Posterior cingulate gyrus (tissue), 11 donors: ENCODE measurements around the gene IFRD2.
"Not testable (repeated sequence)": the region's sequence is repeated elsewhere in the genome, so short reads cannot be mapped to it uniquely, and the experiment has no call there.

ENCODE experiments used
- DNase-seq, 10 donors: peaks; one replicate each; pipeline versions ENCODE4 v3.0.0 to v3.0.0-alpha.2; 2020 to 2021; ENCODE audit warnings: mixed read lengths in 3 of 10
- intact Hi-C: fragments of 100-400 bp; cut with DNase I; formaldehyde crosslinking; loops from one replicate; pipeline ENCODE4 v1.15.1; 2023

Gene IFRD2

GRCh38 chr3:50260027-50260941 lies 31.9 kb downstream of the IFRD2 start:
- DNase-seq, result peak; percentile 91 to 99 (median 94)
- intact Hi-C loops, result loop anchor here (1.0 kb wide), 1 partner anchor 12 kb away; no protein-coding TSS in a partner anchor

- intact Hi-C loops, result loop anchor here (1.0 kb wide), 1 partner anchor 13 kb away; no protein-coding TSS in a partner anchor
- DNase-seq, result peak in 2 of 10 donors; percentile 21 to 85
Measured at GRCh38 chr3:50259432-50260026, 32.7 kb downstream of the IFRD2 start.

GRCh38 chr3:50258979-50259378 lies 33.2 kb downstream of the IFRD2 start:
- intact Hi-C loops, result no loop called here
- DNase-seq, result peak in 2 of 10 donors; percentile 22 to 86

GRCh38 chr3:50258029-50258680 lies 34.1 kb downstream of the IFRD2 start:
- intact Hi-C loops, result no loop called here
- DNase-seq, result peak in 2 of 10 donors; percentile 27 to 83

DNA sequence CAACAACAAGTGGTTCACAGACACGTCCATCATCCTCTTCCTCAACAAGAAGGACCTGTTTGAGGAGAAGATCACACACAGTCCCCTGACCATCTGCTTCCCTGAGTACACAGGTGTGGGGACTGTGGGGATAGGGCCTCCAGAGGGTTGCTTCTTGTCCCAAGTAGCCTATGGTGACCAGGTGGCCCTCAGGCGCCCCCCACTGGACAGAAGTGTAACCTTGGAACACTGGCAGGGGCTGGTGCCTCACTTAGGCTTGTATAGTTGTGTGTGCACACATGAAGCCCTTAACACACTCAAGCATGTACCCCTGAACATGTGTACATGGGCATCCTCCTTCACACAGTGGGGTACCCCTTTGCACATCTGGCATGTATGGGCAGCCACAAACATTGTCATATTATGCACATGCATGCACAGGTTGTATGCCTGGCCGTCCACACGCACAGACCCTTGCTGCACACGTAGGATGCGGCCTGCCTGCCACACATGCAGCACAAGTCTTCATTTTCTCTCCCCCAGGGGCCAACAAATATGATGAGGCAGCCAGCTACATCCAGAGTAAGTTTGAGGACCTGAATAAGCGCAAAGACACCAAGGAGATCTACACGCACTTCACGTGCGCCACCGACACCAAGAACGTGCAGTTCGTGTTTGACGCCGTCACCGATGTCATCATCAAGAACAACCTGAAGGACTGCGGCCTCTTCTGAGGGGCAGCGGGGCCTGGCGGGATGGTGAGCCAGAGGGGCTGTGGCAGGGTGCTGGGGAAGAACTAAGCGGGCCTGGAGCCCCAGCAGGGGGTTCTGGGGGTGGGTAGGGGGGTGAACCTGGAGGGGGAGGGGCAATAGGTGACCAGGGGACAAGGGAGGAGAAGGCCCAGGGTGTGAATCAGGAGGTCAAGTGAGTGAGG lies 35.0 kb downstream of the IFRD2 start:
- intact Hi-C loops, result no loop called here
- DNase-seq, result peak in 2 of 10 donors; percentile 40 to 67

GRCh38 chr3:50255251-50255615 lies 37.0 kb downstream of the IFRD2 start:
- no peak for DNase-seq
- intact Hi-C loops, result no loop called here

GRCh38 chr3:50254577-50255250 lies 37.5 kb downstream of the IFRD2 start:
- intact Hi-C loops, result no loop called here
- DNase-seq, result peak in 1 of 10 donors; percentile 84

DNA sequence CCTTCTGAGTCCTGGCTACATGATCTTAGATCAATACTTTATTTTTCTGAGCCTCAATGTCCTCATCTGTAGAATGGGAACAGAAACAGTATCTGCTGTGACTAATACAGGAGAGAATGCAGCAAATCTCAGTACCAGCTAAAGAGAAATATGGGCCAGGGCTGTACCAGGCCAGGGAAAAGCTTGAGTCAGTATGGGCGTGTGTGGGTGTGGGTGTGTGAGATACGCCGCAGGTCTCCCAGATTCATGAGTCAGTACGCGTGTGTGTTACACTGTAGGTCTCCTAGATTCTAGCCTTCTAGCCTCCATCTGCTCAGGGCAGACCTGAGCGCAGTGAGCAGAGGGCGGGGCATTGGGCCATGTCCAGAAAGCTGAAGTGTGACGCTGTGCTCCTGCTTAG lies 41.0 kb downstream of the IFRD2 start:
- intact Hi-C loops, result no loop called here
- no peak for DNase-seq

- DNase-seq, result no peak
- intact Hi-C loops, result no loop called here
Measured at GRCh38 chr3:50250514-50250913, 41.7 kb downstream of the IFRD2 start.

GRCh38 chr3:50249457-50249856 lies 42.8 kb downstream of the IFRD2 start:
- intact Hi-C loops, result no loop called here
- no peak for DNase-seq

DNA sequence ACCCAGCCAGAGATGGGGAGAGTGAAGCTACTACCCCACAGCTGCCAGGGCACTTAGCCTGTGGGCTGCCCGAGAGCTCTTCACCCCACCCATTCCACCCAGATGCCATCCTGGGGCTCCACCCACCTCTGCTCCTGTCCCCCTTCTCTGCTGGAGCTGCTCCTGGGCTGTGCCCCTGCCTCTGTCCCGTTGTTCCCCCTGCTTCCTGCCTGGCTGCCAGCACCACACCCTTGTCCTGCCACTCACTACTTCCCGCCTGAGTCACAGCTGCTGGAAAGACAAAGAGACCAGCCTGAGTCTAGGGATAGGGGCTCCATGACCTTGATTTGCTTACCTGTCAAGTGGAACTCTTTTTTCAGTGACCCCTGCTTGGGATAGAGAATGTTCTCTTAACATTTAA lies 43.8 kb downstream of the IFRD2 start:
- no peak for DNase-seq
- intact Hi-C loops, result no loop called here

GRCh38 chr3:50246517-50246954 lies 45.7 kb downstream of the IFRD2 start:
- peak in 2 of 10 donors; percentile 49 to 91 for DNase-seq
- intact Hi-C loops, result loop anchor here (1.0 kb wide), 1 partner anchor 19 kb away; no protein-coding TSS in a partner anchor

DNA sequence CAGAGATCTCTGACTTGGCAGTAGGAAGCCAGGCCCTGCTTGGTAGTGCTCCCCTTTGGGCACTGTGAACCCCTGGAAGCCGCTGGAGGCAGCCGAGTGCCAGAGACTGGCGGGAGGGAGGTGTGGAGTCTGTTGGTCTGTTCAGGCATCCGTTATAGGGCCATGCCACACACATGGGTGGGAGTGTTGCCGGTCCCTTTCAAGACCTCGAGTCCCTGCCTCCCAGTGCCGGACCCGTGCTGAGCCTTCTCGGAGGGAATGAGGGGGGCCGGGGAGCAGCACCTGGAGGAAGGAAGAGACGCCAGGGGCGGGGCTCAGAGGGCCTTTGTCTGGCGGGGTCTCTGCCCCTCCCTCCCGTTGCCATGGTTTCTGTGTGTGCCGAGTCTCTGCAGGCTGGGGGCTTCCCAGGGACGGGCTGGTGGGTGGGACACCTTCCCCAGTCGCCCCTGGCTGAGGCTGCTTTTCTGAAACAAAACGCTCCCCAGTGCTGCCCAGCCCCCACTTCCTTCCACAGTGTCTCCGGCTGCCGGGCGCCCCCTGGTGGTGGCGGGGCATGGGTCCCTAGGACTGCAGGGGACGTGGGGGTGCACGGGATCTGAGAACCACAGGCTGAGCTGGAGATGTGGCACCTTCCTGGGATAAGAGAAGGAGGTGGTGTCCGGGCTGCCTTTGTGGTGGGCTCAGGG lies 46.3 kb downstream of the IFRD2 start:
- DNase-seq, result peak; percentile 74 to 98 (median 91)
- intact Hi-C loops, result loop anchor here (1.0 kb wide), 1 partner anchor 19 kb away; no protein-coding TSS in a partner anchor

GRCh38 chr3:50245251-50245745 lies 46.9 kb downstream of the IFRD2 start:
- no peak for DNase-seq
- intact Hi-C loops, result no loop called here

GRCh38 chr3:50244813-50245212 lies 47.4 kb downstream of the IFRD2 start:
- intact Hi-C loops, DNase-seq: not testable (repeated sequence)

- intact Hi-C loops, result no loop called here
- DNase-seq, result no peak
Measured at GRCh38 chr3:50243543-50243895, 48.7 kb downstream of the IFRD2 start.

DNA sequence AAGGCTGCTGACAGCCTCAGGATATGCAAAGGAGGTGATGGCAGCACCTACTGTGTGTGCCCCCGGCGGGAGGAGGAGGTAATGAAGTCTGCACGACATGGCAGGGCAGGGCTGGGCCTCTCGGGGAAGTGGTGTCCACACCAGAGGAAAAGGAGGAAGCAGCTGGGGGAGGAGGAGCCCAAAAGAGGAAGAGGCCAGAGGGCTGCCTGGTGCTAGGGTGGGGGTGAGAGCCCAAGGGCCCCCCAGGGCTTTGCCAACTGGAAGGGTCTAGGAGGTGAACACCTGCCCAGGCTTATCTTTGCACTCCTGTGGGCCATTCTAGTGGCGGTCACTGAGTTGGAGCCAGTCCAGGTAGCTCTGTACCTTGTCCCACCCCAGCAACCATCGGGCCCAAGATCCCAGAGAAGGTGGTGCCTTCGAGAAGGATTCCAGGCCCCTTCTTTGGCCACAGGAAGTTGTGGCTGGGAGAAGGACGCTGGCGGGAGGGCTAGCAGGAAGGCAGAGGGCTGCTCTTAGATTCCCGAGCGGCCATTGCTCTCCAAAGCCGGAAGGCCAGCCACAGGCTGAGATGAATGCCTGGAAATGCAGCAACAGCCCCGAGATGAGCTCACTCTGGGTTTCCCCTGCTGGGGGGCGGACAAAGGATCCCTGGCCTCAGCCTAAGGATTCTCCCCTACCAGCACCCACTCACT lies 49.2 kb downstream of the IFRD2 start:
- peak in 1 of 10 donors; percentile 42 for DNase-seq
- intact Hi-C loops, result no loop called here

GRCh38 chr3:50242381-50242770 lies 49.9 kb downstream of the IFRD2 start:
- no peak for DNase-seq
- intact Hi-C loops, result no loop called here
